Measurements from ENCODE around the gene ZDHHC11.
"Not testable (repeated sequence)": the region's sequence is repeated elsewhere in the genome, so short reads cannot be mapped to it uniquely, and the experiment has no call there.

ZDHHC11 gene

DNA sequence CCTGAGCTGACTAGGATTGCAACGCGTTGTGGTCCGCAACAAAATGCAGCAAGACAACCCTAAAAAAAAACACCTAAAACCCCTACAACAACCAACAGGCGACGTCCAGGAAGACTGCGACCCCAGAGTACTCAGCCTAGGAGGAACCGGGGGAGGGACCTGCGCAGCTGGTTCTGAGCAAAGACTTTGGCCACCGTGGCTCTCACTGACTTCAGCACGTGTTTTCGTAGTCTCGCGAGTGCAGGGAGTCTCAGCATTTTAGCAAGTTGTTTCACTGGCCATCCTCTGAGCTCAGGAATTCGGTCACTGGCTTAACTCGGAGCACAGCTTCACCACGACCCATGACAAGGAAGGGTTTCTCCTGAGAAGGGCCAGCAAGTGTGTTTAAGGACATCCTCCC lies 8.6 kb upstream of the ZDHHC11 start:
- DNase-seq (ENCODE audit: low read depth, low spot score) = no peak

DNA sequence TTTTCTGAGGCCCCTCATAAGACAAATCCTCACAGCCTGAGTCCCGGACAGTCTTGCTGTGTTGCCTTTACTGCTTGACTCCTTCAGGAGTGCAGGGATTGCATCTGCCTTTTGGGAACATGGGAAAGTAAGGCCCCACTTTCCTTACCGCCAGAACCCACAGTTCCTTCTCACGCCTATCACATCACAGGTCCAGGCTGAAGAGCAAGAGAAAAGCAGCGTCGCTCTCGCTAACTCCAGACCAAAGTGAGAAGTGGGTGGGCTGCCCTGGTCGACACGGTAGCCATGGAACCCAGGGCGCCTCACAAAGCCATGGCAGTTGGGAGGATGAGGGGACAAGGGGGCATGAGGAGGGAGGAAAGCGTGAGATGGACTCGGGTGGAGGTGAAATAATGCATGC lies 7.9 kb upstream of the ZDHHC11 start:
- no peak for DNase-seq (ENCODE audit: low read depth, low spot score)

DNA sequence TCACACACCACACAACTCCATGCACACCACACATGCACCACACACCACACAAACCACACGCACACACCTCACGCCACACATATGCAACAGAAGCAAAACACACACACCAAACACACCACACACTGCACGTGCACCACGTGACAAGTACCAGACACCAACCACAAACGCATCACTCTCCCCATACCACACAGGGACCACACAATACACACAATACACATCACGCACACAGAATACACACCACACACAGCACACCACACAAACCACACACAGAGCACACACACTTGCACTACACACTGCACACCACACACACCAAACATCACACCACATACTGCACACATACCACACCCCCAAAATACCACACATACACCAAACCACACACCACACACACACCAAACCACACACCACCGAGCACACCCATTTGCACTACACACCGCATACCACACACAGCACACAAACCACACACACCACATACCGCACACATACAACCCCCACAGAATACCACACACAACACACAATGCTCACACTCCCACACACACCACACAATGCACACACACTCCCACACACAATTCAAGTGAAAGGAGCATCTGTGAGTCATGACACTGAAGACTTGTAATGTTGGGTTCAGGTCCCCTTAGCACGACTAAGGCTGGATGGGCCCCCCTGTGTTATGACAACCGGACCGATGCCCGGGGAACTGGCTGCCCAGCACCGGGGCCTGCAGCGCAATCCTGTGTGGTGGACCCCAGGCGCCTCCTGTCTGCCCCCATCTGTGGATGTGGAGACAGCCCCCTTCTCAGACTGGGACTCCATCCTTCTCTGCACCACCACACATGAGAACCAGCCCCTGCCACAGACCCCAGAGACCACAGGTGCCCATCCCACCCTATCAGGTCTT lies 6.0 kb upstream of the ZDHHC11 start:
- DNase-seq (ENCODE audit: low read depth, low spot score) = no peak

DNA sequence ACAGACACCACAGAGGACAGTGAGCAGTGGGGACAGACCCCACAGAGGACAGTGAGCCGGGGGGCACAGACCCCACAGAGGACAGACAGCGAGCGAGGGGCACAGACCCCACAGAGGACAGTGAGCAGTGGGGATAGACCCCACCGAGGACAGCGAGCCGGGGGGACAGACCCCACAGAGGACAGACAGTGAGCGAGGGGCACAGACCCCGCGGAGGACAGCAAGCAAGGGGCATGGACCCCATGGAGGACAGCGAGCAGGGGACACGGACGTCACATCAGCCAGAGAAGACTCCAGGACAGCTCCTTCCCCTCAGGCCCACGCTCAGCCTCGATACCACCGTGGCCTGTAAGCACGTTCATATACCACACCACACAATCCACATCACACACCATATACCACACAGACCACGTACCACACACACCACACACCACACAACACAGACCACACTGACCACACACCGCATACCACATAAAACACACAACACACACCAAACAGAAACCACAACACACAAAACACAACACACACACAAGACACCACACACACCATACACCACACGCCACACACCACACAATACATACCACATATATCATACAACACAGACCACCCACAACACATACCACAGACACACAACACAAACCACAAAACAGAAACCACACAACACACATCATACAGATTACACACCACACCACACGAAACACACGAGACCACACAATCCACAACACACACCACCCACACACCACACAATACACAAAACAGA lies 5.2 kb upstream of the ZDHHC11 start:
- DNase-seq (ENCODE audit: low read depth, low spot score) = no peak

DNA sequence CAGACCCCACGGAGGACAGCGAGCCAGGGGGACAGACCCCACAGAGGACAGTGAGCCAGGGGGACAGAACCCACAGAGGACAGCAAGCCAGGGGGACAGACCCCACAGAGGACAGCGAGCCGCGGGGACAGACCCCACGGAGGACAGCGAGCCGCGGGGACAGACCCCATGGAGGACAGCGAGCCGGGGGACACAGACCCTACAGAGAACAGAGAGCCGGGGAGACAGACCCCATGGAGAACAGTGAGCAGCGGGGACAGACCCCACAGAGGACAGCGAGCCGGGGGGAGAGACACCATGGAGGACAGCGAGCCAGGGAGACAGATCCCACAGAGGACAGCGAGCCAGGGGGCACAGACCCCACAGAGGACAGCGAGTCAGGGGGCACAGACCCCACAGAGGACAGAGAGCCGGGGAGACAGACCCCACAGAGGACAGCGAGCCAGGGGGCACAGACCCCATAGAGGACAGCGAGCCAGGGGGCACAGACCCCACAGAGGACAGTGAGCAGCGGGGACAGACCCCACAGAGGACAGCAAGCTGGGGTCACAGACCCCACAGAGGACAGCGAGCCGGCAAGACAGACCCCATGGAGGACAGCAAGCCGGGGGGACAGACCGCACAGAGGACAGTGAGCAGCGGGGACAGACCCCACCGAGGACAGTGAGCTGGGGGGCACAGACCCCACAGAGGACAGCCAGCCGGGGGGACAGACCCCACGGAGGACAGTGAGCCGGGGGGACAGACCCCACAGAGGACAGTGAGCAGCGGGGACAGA lies 4.4 kb upstream of the ZDHHC11 start:
- no peak for DNase-seq (ENCODE audit: low read depth, low spot score)

- DNase-seq (ENCODE audit: low read depth, low spot score) = no peak
Observed at GRCh38 chr5:854217-854616, 3.4 kb upstream of the ZDHHC11 start.

GRCh38 chr5:853416-854090 lies 2.8 kb upstream of the ZDHHC11 start:
- not testable (repeated sequence) for DNase-seq (ENCODE audit: low read depth, low spot score)

DNA sequence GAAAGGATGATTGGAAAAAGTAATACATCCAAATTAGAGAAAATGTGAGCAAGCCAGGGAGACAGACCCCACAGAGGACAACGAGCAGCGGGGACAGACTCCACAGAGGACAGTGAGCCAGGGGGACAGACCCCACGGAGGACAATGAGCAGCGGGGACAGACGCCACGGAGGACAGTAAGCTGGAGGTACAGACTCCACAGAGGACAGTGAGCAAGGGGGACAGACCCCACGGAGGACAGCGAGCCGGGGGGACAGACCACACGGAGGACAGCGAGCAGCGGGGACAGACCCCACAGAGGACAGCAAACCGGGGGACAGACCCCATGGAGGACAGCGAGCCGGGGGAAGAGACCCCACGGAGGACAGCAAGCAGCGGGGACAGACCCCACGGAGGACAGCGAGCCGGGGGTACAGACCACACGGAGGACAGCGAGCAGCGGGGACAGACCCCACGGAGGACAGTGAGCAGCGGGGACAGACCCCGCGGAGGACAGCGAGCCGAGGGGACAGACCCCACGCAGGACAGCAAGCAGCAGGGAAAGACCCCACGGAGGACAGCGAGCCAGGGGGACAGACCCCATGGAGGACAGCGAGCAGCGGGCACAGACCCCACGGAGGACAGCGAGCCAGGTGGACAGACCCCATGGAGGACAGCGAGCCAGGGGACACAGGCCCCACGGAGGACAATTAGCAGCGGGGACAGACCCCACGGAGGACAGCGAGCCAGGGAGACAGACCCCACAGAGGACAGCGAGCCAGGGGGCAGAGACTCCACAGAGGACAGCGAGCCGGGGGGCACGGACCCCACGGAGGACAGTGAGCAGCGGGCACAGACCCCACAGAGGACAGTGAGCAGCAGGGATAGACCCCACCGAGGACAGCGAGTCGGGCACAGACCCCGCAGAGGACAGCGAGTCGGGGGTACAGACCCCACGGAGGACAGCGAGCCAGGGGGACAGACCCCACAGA lies 1.9 kb upstream of the ZDHHC11 start:
- no peak for DNase-seq (ENCODE audit: low read depth, low spot score)

GRCh38 chr5:852018-852417 lies 1.2 kb upstream of the ZDHHC11 start:
- DNase-seq (ENCODE audit: low read depth, low spot score) = no peak

DNA sequence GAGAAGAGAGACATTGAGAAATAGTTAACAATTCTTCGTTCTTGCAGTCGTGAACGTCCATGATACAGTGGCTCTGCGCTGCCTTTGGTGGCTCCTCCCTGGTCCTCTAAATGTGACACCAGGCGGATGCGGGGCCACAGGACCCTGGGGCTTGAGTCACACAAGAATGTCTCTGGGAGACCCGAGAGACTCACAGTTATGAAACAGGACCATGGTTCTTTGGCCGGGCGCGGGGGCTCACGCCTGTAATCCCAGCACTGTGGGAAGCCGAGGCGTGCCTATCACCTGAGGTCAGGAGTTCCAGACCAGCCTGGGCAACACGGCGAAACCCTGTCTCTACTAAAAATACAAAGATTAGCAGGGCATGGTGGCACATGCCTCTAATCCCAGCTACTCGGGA lies 767 bp upstream of the ZDHHC11 start:
- DNase-seq (ENCODE audit: low read depth, low spot score) = no peak

DNA sequence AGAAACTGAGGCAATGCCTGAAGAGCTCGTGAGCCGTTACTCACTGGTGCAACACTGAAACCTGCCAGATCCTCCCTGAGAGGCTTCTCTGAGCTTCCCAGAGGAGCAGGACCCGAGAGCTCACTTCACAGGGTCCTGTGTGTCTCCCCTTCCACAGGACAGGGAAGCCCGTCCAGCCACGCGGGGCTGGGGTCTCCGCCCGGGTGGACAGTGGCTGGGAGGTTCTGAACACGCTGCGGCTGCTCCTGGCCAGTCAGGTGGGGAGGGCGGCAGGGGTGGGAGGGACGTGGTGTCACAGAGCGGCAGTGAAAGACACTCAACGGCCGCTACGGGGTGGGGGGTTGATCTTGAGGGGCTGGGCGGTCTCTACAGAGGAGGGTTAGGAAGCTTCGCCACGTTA lies 290 bp upstream of the ZDHHC11 start:
- DNase-seq (ENCODE audit: low read depth, low spot score) = no peak

DNA sequence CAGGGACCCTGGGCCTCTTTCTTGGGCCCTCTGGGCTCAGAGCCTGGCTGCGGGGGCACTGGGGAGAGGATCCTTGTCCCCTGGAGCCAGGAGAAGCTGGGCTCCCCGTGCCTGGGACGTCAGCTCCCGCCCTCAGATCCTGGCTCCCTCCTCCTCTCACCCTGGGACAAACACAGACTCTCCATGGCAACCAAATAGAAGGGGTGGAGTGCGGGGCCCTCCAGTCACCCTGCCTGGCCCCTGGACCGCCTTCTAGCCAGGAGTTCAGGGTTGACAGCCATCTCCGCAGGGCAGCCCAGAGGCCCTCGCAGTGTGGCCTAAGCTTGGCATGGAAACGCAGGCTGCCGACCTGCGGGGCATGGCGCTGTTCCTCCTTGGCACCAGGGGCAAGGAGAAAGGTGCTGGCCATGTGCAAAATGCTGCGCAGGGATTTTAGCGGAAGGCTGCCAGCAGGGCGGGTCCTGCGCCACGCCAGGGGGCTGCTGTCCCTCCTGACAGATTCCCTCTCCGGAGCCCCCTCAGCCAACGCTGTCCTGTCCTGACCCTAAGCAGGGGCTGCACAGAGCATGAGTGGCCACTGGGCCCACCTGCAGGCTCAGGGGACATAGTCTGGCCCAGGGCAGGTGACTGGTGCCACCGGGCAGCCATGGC lies 1.0 kb downstream of the ZDHHC11 start:
- DNase-seq (ENCODE audit: low read depth, low spot score) = no peak

DNA sequence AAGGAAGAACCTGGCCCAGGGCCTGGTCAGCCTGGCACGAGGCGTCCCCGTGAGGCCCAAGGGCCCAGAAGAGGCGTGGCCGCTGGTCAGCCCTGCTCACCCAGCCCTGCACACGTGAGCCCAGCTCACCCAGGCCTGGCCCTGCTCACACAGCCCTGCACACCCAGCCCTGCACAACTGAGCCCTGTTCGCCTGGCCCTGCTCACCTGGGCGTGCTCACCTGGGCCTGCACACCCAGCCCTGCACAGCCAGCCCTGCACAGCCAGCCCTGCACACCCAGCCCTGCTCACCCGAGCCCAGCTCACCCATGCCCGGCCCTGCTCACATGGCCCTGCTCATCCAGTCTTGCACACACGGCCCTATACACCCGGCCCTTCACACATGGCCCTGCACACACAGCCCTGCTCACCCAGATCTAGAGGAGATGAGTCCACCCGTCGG lies 2.1 kb downstream of the ZDHHC11 start:
- DNase-seq (ENCODE audit: low read depth, low spot score) = no peak

GRCh38 chr5:847736-848135 lies 3.0 kb downstream of the ZDHHC11 start:
- DNase-seq (ENCODE audit: low read depth, low spot score) = not testable (repeated sequence)

- not testable (repeated sequence) for DNase-seq (ENCODE audit: low read depth, low spot score)
Observed at GRCh38 chr5:847212-847611, 3.6 kb downstream of the ZDHHC11 start.

GRCh38 chr5:846602-847091 lies 4.1 kb downstream of the ZDHHC11 start:
- DNase-seq (ENCODE audit: low read depth, low spot score) = not testable (repeated sequence)

GRCh38 chr5:845676-846601 lies 4.8 kb downstream of the ZDHHC11 start:
- DNase-seq (ENCODE audit: low read depth, low spot score) = not testable (repeated sequence)

GRCh38 chr5:845031-845675 lies 5.6 kb downstream of the ZDHHC11 start:
- not testable (repeated sequence) for DNase-seq (ENCODE audit: low read depth, low spot score)

Data from brain pericyte (primary cell).